ENCODE measurements around the gene JAKMIP2.

GRCh38 chr5:147539053-147539452 is 243.5 kb downstream of the JAKMIP2 start:
- TF ChIP-seq, protein P1, sequence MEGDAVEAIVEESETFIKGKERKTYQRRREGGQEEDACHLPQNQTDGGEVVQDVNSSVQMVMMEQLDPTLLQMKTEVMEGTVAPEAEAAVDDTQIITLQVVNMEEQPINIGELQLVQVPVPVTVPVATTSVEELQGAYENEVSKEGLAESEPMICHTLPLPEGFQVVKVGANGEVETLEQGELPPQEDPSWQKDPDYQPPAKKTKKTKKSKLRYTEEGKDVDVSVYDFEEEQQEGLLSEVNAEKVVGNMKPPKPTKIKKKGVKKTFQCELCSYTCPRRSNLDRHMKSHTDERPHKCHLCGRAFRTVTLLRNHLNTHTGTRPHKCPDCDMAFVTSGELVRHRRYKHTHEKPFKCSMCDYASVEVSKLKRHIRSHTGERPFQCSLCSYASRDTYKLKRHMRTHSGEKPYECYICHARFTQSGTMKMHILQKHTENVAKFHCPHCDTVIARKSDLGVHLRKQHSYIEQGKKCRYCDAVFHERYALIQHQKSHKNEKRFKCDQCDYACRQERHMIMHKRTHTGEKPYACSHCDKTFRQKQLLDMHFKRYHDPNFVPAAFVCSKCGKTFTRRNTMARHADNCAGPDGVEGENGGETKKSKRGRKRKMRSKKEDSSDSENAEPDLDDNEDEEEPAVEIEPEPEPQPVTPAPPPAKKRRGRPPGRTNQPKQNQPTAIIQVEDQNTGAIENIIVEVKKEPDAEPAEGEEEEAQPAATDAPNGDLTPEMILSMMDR (IDR thresholded peaks at IDR 0.05) = no peak
- no peak for TF ChIP-seq POLR2AphosphoS5 (IDR thresholded peaks at IDR 0.05; ENCODE audit: low read depth, low read length)
- TF ChIP-seq REST (IDR thresholded peaks at IDR 0.05; ENCODE audit: insufficient read depth in 1 of 2, low read depth in 2 of 2, low read length in 1 of 2) = no peak
- TF ChIP-seq SIN3A (IDR thresholded peaks at IDR 0.05; ENCODE audit: borderline replicate concordance, insufficient read depth, low read depth, low read length) = no peak
- TF ChIP-seq TCF7L2 (IDR thresholded peaks at IDR 0.05; ENCODE audit: low read depth, low read length) = no peak

Data from Panc1 (cell line).